ENCODE results near the gene ALOX5.

ALOX5 gene

DNA sequence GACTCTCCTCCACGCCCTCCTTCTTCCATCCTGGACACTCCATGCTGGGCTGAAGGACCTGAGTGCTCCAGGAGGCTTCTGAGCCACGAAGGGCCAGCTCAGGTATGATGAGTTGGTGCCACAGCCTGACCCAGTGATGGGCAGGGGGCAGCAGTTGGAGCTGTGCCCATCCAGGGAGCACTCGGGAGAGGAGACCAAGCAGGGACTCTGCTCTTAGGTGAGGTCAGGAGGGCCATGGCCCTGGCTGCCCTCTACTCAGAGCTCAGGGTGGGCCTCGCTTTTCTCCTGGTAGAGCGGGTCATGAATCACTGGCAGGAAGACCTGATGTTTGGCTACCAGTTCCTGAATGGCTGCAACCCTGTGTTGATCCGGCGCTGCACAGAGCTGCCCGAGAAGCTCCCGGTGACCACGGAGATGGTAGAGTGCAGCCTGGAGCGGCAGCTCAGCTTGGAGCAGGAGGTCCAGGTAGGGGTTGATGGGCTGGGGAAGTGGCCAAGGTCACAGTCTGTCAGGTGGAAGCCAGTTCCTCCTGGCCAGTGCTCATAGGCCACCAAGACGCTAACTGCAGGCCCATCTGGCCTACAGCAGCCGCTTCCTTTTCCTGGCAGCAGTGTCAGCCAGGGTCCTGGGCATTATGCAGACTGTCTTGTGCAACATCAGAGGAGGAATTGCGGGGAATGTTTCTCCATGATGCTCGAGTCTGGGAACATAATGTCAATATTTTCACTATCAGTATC is 50.8 kb downstream of the ALOX5 start:
- no peak for DNase-seq (ENCODE audit: low read depth)

DNA sequence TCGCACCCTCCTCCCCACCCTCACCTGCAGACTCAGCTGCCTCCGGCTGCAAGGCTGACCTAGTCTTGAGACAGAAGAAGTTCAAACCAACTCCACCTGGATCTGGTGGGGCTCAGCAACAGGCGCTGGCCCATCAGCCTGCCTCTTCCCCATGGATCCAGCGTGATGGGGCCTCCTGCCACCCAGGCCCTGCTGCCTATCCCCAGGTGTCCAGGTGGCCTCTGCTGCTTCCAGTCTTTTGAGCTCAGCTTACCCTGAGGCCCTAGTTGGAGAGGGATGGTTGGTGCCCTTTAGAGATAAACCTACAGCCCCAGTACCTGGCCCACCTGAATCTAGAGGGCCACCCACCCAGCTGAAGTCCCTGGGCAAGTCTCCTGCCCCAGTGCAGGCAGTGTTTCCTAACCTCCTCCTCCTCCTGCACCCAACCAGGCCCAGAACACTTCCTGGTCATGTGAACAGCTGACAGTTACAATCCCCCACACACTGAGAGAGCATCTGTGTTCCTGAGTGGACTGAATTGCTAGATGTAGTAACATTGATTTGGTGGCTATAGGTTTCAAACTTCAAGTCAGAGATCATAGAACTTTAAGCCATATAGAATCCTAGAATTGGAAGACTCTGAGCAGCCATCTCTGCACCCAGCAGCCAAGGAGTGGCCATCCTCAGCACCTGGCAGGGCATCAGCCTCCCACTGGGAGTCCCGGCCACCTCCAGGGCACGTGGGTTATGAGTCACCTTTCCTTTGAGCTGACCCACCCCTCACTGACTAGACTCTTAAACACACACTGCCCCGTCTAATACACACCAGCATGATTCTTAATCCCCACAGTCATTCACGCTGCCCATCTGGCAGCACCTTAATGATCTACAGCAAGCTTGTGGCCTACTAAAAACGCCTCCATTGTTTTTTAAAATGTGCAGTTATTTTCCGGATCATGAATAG is 51.9 kb downstream of the ALOX5 start:
- DNase-seq (ENCODE audit: low read depth), result no peak

DNA sequence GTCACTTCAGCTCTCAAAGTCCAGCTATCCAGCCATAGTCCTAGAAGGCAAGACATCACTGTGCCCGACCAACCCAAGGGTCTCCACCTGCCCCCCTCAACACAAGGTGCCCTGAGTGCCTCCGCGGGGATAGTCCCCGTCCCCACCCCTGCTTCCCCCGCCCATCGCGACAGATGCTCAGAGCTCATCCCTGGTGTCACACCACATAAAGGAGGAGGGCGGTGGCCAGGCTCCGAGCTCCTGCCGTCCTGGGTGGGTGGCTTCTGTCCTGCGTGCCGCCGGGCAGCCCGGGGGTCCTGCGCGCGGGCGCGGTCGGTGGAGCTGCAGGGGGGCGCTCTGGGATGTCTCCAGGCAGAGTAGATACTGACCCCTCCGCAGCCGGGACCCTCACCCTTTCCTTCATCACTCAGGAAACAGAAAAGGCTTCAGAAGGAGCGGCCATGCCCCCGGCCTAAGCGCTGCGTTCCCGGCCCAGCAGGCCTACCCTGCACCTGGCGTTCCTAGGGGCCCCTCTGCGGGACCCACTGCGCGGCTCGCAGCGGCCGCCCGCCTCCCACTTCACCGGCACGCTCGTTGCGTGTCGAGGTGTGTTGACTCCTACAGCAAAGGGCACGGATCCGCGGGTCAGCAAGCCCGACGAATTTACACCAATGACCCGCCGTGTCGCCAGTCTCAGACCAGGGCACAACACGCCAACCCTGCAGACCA is 53.4 kb downstream of the ALOX5 start:
- no peak for DNase-seq (ENCODE audit: low read depth)

DNA sequence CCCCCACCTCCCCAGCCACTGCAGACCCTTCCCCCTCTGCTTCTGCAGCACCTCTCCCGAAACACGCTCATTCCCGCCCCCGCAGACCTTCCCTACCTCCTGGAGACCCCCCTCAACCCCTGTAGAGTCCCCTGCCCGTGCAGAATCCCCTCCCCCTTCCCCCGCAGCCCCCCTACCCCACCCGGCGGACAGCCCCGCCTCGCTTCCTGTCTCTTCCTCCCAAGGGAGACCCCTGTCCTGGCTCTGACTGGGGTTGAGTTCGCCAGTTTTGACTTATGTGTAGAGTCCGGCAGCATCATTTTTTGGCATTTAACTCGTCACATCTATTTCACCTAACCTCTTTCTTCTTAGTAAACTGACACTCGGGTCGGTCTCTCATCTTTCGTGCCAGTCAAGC is 54.0 kb downstream of the ALOX5 start:
- DNase-seq (ENCODE audit: low read depth), result no peak

DNA sequence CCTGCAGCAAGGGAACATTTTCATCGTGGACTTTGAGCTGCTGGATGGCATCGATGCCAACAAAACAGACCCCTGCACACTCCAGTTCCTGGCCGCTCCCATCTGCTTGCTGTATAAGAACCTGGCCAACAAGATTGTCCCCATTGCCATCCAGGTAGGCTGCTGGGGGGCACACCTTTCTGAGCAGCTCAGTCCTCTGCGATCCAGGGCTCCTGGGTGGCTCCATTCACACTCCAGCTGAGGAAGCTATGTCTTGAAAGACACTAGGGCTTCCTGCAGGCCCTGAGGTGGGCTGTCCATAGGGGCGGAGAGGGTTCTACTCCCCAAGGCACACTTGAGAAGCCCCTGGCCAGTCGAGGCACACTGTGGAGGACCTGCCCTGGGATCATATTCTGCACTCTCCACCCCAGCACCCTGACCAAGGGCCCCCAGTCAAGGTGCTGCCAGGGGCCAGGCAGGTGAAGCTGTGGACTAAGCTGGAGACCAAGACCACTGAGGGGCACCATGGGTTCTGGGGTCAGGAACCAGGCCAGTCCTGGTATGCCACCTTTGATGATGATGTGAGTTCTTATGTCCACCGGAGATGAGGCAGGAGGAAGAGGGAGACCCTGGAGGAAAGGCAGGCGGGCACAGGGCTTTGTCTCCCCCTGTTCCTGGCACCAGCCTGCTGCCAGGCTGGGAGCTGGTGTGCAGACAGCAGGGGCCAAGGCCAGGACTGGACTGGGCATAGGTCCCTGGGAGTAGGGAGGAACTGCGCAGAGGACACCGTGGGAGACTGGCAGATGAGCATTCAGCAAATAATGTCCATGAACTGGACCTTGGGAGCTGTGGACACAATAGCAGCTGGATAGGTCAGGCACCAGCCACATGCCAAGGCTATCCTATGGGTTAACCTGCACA is 54.8 kb downstream of the ALOX5 start:
- no peak for DNase-seq (ENCODE audit: low read depth)

DNA sequence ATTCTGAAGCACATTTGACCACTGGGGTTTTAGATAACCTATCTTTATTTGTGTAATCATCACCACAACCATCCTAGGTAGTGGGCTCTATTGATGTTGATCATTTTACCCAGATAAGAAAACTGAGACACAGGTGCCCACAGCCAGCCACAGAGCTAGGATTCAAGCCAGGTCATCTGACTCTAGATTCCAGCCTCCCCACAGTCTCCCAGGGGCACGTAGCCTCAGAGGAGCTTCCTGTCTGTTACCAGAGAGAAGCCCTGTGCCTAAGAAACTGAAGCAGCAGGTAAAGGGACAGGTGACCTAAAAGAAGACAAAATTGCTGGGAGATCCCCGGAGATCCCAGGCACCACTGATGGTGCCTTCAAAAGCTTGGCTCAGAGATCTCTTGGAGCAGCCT is 55.8 kb downstream of the ALOX5 start:
- no peak for DNase-seq (ENCODE audit: low read depth)

DNA sequence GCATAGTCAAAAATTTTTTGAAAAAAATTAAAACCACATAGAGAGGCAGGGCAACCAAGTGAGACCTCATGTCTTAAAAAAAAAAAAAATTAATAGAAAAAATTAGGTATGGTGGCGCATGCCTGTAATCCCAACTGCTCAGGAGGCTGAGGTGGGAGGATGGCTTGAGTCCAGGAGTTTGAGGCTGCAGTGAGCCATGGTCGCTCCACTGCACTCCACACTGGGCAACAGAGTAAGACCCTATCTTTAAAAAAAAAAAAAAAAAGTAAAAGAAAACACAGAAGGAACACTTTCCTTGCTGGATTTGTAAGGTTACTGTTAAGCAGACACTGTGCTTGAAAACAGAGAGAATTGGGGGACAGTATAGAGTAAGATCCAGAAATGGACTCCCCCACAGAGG is 58.1 kb downstream of the ALOX5 start:
- DNase-seq (ENCODE audit: low read depth), result no peak

DNA sequence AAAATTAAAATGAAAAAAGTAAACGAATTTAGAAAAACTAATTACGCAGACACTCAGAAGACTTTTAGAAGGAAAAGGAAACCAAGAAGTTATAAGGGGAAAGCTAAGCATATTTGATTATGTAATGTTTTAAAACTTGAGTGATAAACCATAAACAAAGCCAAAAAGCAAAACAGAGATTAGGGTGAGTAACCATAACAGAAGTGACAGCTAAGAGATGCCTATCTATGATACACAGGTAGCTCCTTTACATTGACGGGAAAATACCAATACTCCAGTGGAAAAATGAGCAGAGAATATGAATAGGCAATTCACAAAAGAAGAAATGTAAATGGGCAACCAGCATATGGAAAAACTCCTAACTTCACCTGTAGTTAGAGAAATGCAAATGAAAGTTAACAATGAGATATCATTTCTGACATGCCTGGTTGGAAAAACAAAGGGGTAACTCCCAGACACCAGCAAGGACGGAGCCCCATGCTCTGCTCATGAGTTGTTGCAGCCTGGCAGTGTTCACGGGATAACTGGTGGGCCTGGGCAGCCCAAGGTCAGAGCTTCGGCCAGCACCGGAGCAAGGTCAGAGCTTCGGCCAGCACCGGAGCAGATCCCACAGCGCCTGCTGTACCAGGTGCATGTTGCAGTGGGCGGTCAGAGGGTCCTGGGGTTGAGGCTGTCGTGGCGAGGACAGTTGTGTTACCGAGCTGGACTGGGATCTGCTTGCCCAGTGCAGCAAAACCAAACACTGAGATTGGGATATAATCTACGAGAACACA is 58.9 kb downstream of the ALOX5 start:
- DNase-seq (ENCODE audit: low read depth), result no peak

DNA sequence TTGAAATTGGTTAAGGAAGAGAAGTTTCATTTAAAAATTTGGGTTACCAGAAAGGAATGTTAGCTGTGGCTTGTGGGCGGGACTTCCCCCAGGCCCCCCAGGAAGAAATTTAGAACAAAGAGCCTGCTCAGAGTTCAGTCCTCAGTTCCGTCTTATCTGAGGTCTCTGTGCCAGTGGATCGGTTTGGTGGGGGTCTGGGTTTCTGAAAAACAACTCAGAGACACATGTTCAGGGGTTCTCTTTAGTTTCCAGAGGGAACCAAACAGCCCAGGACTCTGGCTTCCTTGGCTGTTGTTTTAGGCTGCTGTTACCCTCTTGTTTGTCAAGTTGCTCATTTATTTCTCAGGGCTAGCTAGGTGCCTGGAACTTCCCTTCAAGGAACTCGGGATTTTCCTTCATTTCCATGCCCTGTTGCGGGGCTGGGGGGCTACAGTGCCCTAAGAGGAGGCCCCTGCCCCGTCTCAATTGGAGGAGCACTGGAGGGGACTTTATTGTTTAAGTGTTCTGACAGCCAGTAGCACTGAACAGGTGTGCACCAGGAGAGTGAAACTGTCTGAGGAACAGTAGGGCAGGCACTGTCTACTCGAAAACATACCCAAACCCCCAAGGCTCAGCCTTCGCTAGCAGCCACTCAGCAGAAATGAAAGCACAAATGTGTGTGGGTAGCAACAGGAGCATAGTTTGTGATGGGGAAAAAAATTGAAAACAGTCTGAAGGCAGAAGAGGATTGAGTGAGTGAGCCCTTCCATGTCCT is 59.9 kb downstream of the ALOX5 start:
- no peak for DNase-seq (ENCODE audit: low read depth)

DNA sequence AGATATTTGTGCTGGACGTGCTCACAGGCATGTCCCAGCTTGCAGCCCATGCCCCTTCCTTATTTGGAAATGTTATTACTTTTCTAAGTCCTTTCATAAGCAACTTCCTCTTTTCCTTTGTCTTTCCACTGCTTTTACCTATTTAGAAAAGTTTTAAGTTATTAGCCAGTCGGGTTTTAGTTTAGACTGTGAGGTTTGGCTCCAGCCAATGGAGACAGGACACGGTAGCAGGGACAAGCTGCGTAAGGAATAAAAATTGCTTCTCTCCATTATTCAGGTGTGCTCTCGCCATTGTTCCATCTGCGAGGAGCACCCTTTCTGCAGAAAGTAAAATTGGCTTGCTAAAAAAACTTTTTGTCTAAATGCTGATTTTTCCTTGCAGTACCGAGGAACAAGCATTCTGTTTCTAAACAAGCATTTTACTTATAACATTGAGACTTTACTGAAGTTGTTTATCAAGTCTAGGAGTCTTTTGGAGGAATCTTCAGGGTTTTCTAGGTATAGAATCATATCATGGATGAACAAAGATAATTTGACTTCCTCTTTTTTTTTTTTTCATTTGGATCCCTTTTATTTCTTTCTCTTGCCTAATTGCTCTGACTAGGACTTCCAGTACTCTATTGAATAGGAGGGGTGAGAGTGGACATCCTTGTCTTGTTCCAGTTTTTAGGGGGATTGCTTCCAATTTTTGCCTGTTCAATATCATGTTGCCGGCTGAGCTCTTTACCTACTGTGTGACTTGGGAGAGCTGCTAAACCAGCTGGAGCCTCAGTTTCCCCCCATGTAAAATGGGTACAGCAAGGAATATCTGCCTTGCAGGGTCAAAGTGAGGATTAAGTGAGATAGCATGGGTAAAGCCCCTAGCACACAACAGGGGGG is 63.8 kb downstream of the ALOX5 start:
- no peak for DNase-seq (ENCODE audit: low read depth)

DNA sequence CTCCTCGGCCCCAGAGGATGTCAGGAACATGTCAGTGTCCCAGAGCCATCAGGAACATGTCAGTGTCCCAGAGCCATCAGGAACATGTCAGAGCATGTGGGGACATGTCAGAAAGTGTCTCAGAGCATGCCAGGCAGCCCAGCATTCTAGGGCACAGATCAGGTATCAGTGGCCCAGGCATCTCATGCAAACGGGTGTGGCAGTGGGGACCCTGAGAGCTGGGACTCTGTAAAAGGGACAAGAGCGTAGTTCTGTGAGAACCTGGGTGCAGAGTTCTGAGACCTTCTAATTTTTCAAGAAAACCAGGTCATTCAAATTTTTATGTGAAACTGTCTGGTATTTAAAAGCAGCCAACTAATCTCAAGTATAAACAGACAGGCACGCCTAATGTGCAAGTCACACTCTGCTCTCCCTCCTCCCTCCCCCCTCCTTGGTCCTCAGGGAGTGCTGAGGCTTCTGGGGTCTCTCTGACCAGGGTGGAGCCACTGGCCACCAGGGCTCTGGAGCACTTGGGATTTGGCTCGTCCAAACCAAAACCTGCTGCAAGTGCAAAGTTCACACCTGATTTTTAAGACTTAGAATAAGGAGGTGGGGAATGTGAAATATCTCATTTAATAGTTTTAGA is 64.6 kb downstream of the ALOX5 start:
- DNase-seq (ENCODE audit: low read depth), result no peak

DNA sequence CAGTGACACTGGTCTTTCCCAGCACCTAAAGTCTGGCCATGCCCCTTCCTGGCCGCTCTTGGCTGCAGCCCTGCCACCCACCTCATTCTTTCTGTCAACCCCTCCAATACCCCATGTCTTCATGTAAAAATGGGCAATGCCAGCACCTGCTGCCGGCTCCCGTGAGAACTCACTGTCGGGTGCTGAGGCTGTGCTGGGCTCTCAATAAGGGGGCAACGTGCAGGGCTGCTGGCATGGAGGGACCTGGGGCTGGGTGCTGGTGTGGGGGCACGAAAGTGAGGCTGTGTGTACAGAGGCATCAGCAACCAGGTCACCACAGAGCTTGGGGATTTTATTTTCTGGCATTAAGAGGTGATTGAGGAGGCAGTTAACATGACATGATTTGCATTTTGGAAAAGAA is 65.3 kb downstream of the ALOX5 start:
- no peak for DNase-seq (ENCODE audit: low read depth)

DNA sequence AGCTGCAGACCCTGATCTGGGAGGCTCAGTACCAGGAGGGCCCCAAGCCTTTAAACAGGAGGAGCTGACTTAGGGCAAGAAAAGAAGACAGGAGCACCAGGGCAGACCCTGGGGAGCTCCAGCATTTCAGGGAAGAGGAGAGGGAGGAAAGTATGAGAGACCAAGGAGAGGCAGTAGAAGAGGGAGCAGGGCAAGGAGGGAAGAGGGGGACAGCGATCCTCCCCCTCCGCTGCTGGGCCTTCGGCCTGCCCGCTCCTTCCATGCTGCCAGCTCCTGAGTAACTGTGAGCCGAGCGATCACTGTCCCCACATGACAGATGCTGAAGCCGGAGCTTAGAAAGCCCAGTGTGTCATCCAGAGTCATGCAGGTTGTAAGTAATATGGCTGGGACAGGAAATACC is 65.9 kb downstream of the ALOX5 start:
- DNase-seq (ENCODE audit: low read depth), result no peak

DNA sequence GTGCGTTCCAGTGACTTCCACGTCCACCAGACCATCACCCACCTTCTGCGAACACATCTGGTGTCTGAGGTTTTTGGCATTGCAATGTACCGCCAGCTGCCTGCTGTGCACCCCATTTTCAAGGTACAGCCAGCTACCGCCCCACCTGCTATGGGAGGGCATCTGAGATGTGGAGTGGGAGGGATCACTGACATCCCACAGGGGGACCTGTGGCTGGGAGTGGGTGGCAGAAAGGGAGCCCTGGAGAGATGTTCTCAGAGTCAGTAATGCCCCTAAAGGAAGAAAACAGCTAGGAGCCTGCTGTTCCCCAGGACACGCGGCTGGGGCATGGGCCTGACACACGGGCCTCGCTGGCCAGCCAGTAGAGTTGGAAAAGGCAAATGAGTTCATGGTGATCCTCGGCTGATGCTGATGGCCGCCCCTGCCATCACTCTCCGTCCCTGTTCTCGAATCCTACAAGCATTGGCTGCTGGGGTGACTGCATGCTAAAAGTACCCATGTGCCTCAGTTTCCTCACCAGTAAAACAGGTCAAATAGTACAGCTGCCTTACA is 66.6 kb downstream of the ALOX5 start:
- no peak for DNase-seq (ENCODE audit: low read depth)

DNA sequence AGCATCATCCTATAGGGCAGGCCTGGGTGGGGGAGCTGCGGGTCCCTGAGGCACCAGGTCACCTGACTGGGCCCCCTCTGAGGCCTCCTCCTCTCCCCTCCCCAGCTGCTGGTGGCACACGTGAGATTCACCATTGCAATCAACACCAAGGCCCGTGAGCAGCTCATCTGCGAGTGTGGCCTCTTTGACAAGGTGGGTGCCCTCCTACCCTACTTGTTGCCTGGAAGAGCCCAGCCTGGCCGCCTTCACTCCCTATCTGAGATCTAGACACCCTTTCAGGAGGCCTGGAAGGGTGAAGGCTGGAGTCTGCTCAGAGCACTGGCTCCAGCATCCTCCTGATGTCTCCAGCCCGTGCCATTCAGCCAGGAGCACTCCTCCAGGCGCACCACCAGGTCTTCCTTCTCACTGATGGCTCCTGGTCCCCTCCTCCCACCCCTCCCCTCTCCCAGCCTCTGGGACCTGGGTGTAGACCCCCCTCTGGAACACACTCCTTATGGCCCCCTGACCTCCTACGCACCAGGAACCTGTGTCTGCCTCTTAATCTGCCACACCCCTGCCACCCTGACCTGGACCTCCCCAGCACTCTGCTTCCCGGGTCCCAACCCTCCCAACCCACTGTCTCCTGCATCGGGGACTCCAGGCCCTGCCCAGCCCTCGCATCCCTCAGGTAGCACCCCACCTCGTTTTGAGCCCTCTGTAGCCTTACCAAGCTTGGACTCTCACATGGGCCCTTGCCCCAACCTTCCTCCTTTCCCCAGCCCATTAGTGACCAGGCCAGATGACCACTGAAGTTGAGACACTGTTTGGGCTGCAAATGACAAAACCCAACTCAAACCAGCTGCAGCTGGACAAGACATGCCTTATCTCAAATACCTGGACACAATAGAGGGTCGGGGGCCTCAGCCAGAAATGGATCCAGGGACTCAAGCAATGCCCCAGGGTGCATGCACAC is 67.5 kb downstream of the ALOX5 start:
- DNase-seq (ENCODE audit: low read depth), result no peak

DNA sequence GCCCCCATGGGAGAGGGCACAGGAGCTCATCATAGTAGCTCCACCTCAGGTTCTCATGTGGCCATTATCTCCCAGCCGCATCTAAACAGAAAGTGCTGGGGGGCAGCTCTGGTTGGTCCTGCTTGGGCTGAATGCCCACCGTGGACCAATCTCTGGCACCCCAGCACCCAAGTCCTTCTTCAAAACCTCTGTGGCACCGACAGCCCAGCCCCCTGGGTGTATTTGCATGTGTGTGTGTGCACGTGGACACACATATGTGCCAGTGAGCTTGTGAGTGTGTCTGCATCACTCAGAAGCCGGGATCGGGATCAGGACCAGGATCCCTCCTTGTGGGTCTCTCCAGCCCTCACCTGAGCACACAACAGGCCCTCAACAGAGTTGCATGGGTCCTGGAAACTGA is 68.2 kb downstream of the ALOX5 start:
- DNase-seq (ENCODE audit: low read depth), result no peak

DNA sequence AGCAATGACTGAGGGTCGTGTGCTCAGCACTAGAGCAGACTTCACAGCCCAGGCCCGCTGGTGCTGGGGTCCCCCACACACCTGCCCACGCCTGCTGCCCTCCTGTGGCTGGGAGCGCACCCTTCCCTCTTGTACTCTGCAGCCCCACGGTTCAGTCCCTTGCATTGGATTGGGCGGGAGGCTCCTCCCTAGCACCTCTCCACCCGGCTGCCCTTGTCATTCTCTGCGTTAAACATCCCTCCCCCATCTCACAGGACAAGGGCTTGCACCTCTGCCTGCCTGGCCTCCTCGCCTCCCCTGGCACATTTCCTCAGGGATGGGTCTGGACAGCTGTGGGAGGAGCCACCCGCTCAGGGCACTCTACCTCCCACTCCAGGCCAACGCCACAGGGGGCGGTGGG is 68.6 kb downstream of the ALOX5 start:
- DNase-seq (ENCODE audit: low read depth), result no peak
